Measurements from ENCODE around the gene NOMO2.
"Not testable (repeated sequence)": the region's sequence is repeated elsewhere in the genome, so short reads cannot be mapped to it uniquely, and the experiment has no call there.

The NOMO2 gene

GRCh38 chr16:18561727-18562314 is at the start of gene NOMO2:
NOMO2 (minus strand) TSS chr16:18562097; CDS start chr16:18562040, 57 bp downstream.
- not testable (repeated sequence) for DNase-seq (ENCODE audit: low read depth)

GRCh38 chr16:18610147-18610803 is 48.4 kb upstream of the NOMO2 start:
- not testable (repeated sequence) for DNase-seq (ENCODE audit: low read depth)

GRCh38 chr16:18608271-18608670 is 46.4 kb upstream of the NOMO2 start:
- not testable (repeated sequence) for DNase-seq (ENCODE audit: low read depth)

- DNase-seq (ENCODE audit: low read depth): not testable (repeated sequence)
These were observed 41.8 kb upstream of the NOMO2 start for GRCh38 chr16:18603572-18604246.

- not testable (repeated sequence) for DNase-seq (ENCODE audit: low read depth)
These were observed 36.7 kb upstream of the NOMO2 start for GRCh38 chr16:18598582-18598981.

GRCh38 chr16:18597734-18598133 is 35.8 kb upstream of the NOMO2 start:
- DNase-seq (ENCODE audit: low read depth): not testable (repeated sequence)

- not testable (repeated sequence) for DNase-seq (ENCODE audit: low read depth)
These were observed 35.4 kb upstream of the NOMO2 start for GRCh38 chr16:18597319-18597718.

GRCh38 chr16:18595796-18596195 is 33.9 kb upstream of the NOMO2 start:
- DNase-seq (ENCODE audit: low read depth): not testable (repeated sequence)

GRCh38 chr16:18594880-18595279 is 33.0 kb upstream of the NOMO2 start:
- not testable (repeated sequence) for DNase-seq (ENCODE audit: low read depth)

GRCh38 chr16:18593904-18594303 is 32.0 kb upstream of the NOMO2 start:
- DNase-seq (ENCODE audit: low read depth): not testable (repeated sequence)

- DNase-seq (ENCODE audit: low read depth): not testable (repeated sequence)
These were observed 31.1 kb upstream of the NOMO2 start for GRCh38 chr16:18592982-18593381.

- not testable (repeated sequence) for DNase-seq (ENCODE audit: low read depth)
These were observed 30.0 kb upstream of the NOMO2 start for GRCh38 chr16:18591908-18592307.

- DNase-seq (ENCODE audit: low read depth): not testable (repeated sequence)
These were observed 29.5 kb upstream of the NOMO2 start for GRCh38 chr16:18591441-18591840.

- DNase-seq (ENCODE audit: low read depth): not testable (repeated sequence)
These were observed 27.9 kb upstream of the NOMO2 start for GRCh38 chr16:18589806-18590205.

- not testable (repeated sequence) for DNase-seq (ENCODE audit: low read depth)
These were observed 25.0 kb upstream of the NOMO2 start for GRCh38 chr16:18586560-18587540.

GRCh38 chr16:18585789-18586188 is 23.9 kb upstream of the NOMO2 start:
- DNase-seq (ENCODE audit: low read depth): not testable (repeated sequence)

GRCh38 chr16:18582902-18583301 is 21.0 kb upstream of the NOMO2 start:
- DNase-seq (ENCODE audit: low read depth): no peak

GRCh38 chr16:18580396-18580795 is 18.5 kb upstream of the NOMO2 start:
- DNase-seq (ENCODE audit: low read depth): not testable (repeated sequence)

- DNase-seq (ENCODE audit: low read depth): not testable (repeated sequence)
These were observed 17.4 kb upstream of the NOMO2 start for GRCh38 chr16:18579261-18579660.

GRCh38 chr16:18577942-18578341 is 16.0 kb upstream of the NOMO2 start:
- not testable (repeated sequence) for DNase-seq (ENCODE audit: low read depth)

- DNase-seq (ENCODE audit: low read depth): not testable (repeated sequence)
These were observed 14.0 kb upstream of the NOMO2 start for GRCh38 chr16:18575945-18576344.

Measured in CMK (cell line).